H1 (cell line): Measurements from ENCODE around the gene IDE. TPM values are rescaled to one million over a fixed set of nuclear protein-coding genes. Genes with fewer than 3 reads are reported as not detected.

Experiments used
- PHF8 ChIP-seq: fragments of 200-600 bp; sonication (generic); conservative IDR thresholded peaks from 2 replicates; pipeline ENCODE4 v1.7.1; 2012; ENCODE audit warnings: low read depth, mild to moderate bottlenecking, inconsistent platforms, low read length, moderate library complexity
- polyA plus RNA-seq, 7 experiments: library from polyadenylated mRNA; depleted of rRNA in 3 of 7; stranded (reverse) in 5 of 7; unstranded in 2 of 7; fragments of >200 nt in 5 of 7; fragments of 200-250 nt in 2 of 7; gene quantifications; 1 replicate in 5 of 7; 2 replicates in 1 of 7; 4 replicates in 1 of 7; pipeline versions ENCODE4 v1.2.1 to v1.2.3, GENCODE V29; 2011 to 2013; ENCODE audit warnings: missing spikeins in 2 of 7, mixed read lengths in 2 of 7
- total RNA-seq: library from RNA; stranded (reverse); fragmentation: NEBNext Ultra II Directional; extraction: Animal tissue kit (Norgen Biotek cat#: 25700); gene quantifications from 2 replicates; pipeline ENCODE4 v1.2.1, GENCODE V29; 2021

The IDE gene
- total and polyA plus RNA-seq, 2 of the 8 experiments (the other 6 are each of a cell fraction or from before 2014, with no cell fraction given) = 12.7 to 52.7 TPM

GRCh38 chr10:92464364-92464763, 109.5 kb downstream of the IDE start (continued):
- TF ChIP-seq PHF8 = no peak
